ENCODE results near the gene TMEM30B. TPM values are rescaled to one million over a fixed set of nuclear protein-coding genes. Genes with fewer than 3 reads are reported as not detected.
A peak's percentile ranks its signal among the peaks of the same experiment; 100 is the strongest.

The TMEM30B gene
- total RNA-seq, 1 donor from 2014 or later, result 0.36 TPM

- Mint-ChIP-seq H3K36me3 (ENCODE audit: low read depth, unreplicated experiment) (no peaks in the 10 kb centered on the region), H3K4me1 (ENCODE audit: low read depth, unreplicated experiment) (no peaks in the 10 kb centered on the region), H3K4me3 (ENCODE audit: unreplicated experiment) (no peak overlapping the region), H3K9me3 (ENCODE audit: unreplicated experiment) (no peaks in the 10 kb centered on the region), H3K27me3 (ENCODE audit: low read depth, unreplicated experiment) (peaks cover 16% of the 10 kb centered on the region), H3K27ac (ENCODE audit: unreplicated experiment) (no peak overlapping the region)
- Histone ChIP-seq H4K20me1 (ENCODE audit: insufficient read depth, low read length) (no peaks in the 10 kb centered on the region), H3K79me2 (ENCODE audit: insufficient read depth, low read length) (no peaks in the 10 kb centered on the region), H3K9ac (ENCODE audit: low read length) (no peak overlapping the region), H3K4me3 (ENCODE audit: insufficient read depth, low read depth, low read length) (no peak overlapping the region), H3K9me3 (ENCODE audit: insufficient read depth, low read depth, low read length) (no peaks in the 10 kb centered on the region), H3K27me3 (ENCODE audit: insufficient read depth, low read length) (peaks cover 27% of the 10 kb centered on the region), H3K27ac (ENCODE audit: low read depth, low read length) (no peak overlapping the region), H2AFZ (ENCODE audit: low read depth, low read length) (no peak overlapping the region), H3K4me2 (ENCODE audit: low read length) (no peak overlapping the region), H3K4me1 (ENCODE audit: insufficient read depth, low read length) (peaks cover 6% of the 10 kb centered on the region), H3K36me3 (ENCODE audit: insufficient read depth, low read length) (no peaks in the 10 kb centered on the region)
- TF ChIP-seq CTCF (IDR thresholded peaks at IDR 0.05; ENCODE audit: insufficient read depth, low read depth, low read length), result no peak
- TF ChIP-seq EZH2 (IDR thresholded peaks at IDR 0.05; ENCODE audit: insufficient read depth, low read length), result no peak
- FAIRE-seq, result no peak
- no peak for DNase-seq (ENCODE audit: low read depth)
Observed at GRCh38 chr14:61325166-61325565, 44.0 kb upstream of the TMEM30B start.

- no peak for DNase-seq (ENCODE audit: low read depth)
- Histone ChIP-seq H4K20me1 (ENCODE audit: insufficient read depth, low read length) (no peaks in the 10 kb centered on the region), H2AFZ (ENCODE audit: low read depth, low read length) (no peak overlapping the region), H3K9me3 (ENCODE audit: insufficient read depth, low read depth, low read length) (no peaks in the 10 kb centered on the region), H3K4me1 (ENCODE audit: insufficient read depth, low read length) (peaks cover 6% of the 10 kb centered on the region), H3K4me3 (ENCODE audit: insufficient read depth, low read depth, low read length) (no peak overlapping the region), H3K36me3 (ENCODE audit: insufficient read depth, low read length) (no peaks in the 10 kb centered on the region), H3K27me3 (ENCODE audit: insufficient read depth, low read length) (peaks cover 29% of the 10 kb centered on the region), H3K4me2 (ENCODE audit: low read length) (no peak overlapping the region), H3K79me2 (ENCODE audit: insufficient read depth, low read length) (no peaks in the 10 kb centered on the region), H3K27ac (ENCODE audit: low read depth, low read length) (no peak overlapping the region), H3K9ac (ENCODE audit: low read length) (no peak overlapping the region)
- H3K9me3 Mint-ChIP-seq (ENCODE audit: unreplicated experiment), result no peaks in the 10 kb centered on the region
- TF ChIP-seq EZH2 (IDR thresholded peaks at IDR 0.05; ENCODE audit: insufficient read depth, low read length) (no peak), CTCF (IDR thresholded peaks at IDR 0.05; ENCODE audit: insufficient read depth, low read depth, low read length) (no peak)
- peaks cover 16% of the 10 kb centered on the region for H3K27me3 Mint-ChIP-seq (ENCODE audit: low read depth, unreplicated experiment)
- H3K27ac Mint-ChIP-seq (ENCODE audit: unreplicated experiment), result no peak overlapping the region
- no peak overlapping the region for H3K4me3 Mint-ChIP-seq (ENCODE audit: unreplicated experiment)
- no peaks in the 10 kb centered on the region for H3K4me1 Mint-ChIP-seq (ENCODE audit: low read depth, unreplicated experiment)
- H3K36me3 Mint-ChIP-seq (ENCODE audit: low read depth, unreplicated experiment), result no peaks in the 10 kb centered on the region
- FAIRE-seq, result no peak
Observed at GRCh38 chr14:61323970-61324369, 42.8 kb upstream of the TMEM30B start.

GRCh38 chr14:61322799-61323290 is 41.7 kb upstream of the TMEM30B start:
- H3K9ac ChIP-seq (ENCODE audit: low read length), result no peak overlapping the region

More at GRCh38 chr14:61322799-61323290, 41.7 kb upstream of the TMEM30B start:
- Histone ChIP-seq H3K4me1 (ENCODE audit: insufficient read depth, low read length) (peaks cover 6% of the 10 kb centered on the region), H3K9me3 (ENCODE audit: insufficient read depth, low read depth, low read length) (no peaks in the 10 kb centered on the region), H3K36me3 (ENCODE audit: insufficient read depth, low read length) (no peaks in the 10 kb centered on the region), H3K4me3 (ENCODE audit: insufficient read depth, low read depth, low read length) (no peak overlapping the region), H4K20me1 (ENCODE audit: insufficient read depth, low read length) (no peaks in the 10 kb centered on the region), H3K4me2 (ENCODE audit: low read length) (peak overlapping the region; percentile 88), H2AFZ (ENCODE audit: low read depth, low read length) (no peak overlapping the region), H3K27me3 (ENCODE audit: insufficient read depth, low read length) (peaks cover 35% of the 10 kb centered on the region), H3K79me2 (ENCODE audit: insufficient read depth, low read length) (no peaks in the 10 kb centered on the region), H3K27ac (ENCODE audit: low read depth, low read length) (no peak overlapping the region)
- no peak for TF ChIP-seq CTCF (IDR thresholded peaks at IDR 0.05; ENCODE audit: insufficient read depth, low read depth, low read length)
- H3K27me3 Mint-ChIP-seq (ENCODE audit: low read depth, unreplicated experiment), result peaks cover 16% of the 10 kb centered on the region
- H3K9me3 Mint-ChIP-seq (ENCODE audit: unreplicated experiment), result no peaks in the 10 kb centered on the region
- H3K4me1 Mint-ChIP-seq (ENCODE audit: low read depth, unreplicated experiment), result no peaks in the 10 kb centered on the region
- no peak overlapping the region for H3K27ac Mint-ChIP-seq (ENCODE audit: unreplicated experiment)
- H3K36me3 Mint-ChIP-seq (ENCODE audit: low read depth, unreplicated experiment), result no peaks in the 10 kb centered on the region
- FAIRE-seq (no peak), DNase-seq (ENCODE audit: low read depth) (no peak)
- peak overlapping the region; percentile 77 for H3K4me3 Mint-ChIP-seq (ENCODE audit: unreplicated experiment)
